ENCODE data around the gene GYG1. TPM values are rescaled to one million over a fixed set of nuclear protein-coding genes. Genes with fewer than 3 reads are reported as not detected.

Gene GYG1
- total and polyA plus RNA-seq, 4 donors: 9.2 to 16.7 (median 13.4) TPM

DNA sequence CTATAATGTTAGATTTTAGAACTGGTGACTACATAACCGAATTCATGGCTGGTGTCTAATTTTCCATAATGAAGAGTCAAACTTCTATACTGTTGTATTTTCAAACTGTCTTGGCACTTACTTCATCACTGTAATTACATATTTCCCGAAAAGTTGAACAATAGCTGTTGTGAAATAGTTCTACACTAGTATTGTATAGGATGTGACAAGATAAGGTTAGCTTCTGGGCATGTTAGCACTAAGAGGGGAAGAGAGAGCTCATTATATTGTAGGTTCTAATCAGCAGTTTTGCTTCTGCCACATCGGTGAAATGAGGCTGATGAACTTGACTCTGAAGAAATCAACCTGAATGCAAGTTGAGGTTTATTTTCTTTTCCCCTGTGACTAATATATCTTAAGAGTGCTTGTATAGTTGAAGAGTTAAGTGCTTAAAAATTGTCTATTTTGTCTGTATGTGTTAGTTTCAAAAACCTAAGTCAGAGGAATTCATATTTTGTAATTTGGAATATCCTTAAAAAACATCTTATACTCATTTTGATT is 8.9 kb downstream of the GYG1 start (continued):
- no peak for TF ChIP-seq JUND (IDR thresholded peaks at IDR 0.05)
- TF ChIP-seq HNF4G (IDR thresholded peaks at IDR 0.05): no peak

DNA sequence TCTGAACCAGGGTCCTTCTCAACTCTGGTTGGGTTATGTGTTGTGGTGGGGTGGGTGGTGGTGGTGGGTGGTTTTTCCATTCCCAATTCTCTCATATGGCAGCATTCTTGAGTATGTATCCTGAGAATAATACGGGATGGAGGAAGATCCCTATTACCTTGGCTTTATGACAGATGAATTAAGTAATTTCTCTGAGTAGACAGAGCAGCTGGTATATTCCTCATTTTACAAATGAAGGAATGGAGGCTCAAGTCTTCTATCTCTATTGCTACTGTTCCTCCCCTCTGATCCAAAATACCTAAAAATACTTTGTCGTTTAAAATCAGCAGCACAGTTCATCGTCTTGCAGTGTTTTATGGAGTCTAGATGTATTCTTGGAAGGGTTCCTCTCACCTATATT is 10.4 kb downstream of the GYG1 start:
- no peak for DNase-seq (ENCODE audit: low spot score)
- TF ChIP-seq, protein P1, sequence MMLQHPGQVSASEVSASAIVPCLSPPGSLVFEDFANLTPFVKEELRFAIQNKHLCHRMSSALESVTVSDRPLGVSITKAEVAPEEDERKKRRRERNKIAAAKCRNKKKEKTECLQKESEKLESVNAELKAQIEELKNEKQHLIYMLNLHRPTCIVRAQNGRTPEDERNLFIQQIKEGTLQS (IDR thresholded peaks at IDR 0.05): no peak
- TF ChIP-seq RAD21 (IDR thresholded peaks at IDR 0.05) (no peak), ZBTB33 (IDR thresholded peaks at IDR 0.05) (no peak), HNF4G (IDR thresholded peaks at IDR 0.05) (no peak), FOXA1 (IDR thresholded peaks at IDR 0.05) (no peak), HNF4A (conservative IDR thresholded peaks at IDR 0.05) (no peak), NR2F2 (IDR thresholded peaks at IDR 0.05) (no peak), EGR1 (IDR thresholded peaks at IDR 0.05; ENCODE audit: low read depth in 2 of 2) (no peak), GABPA (IDR thresholded peaks at IDR 0.05 in 1 of 2, conservative IDR thresholded peaks at IDR 0.05 in 1 of 2) (no peak), YY1 (IDR thresholded peaks at IDR 0.05) (no peak), RXRA (IDR thresholded peaks at IDR 0.05) (no peak), SP1 (IDR thresholded peaks at IDR 0.05) (no peak), TAF1 (conservative IDR thresholded peaks at IDR 0.05) (no peak)
- TF ChIP-seq, protein P2, sequence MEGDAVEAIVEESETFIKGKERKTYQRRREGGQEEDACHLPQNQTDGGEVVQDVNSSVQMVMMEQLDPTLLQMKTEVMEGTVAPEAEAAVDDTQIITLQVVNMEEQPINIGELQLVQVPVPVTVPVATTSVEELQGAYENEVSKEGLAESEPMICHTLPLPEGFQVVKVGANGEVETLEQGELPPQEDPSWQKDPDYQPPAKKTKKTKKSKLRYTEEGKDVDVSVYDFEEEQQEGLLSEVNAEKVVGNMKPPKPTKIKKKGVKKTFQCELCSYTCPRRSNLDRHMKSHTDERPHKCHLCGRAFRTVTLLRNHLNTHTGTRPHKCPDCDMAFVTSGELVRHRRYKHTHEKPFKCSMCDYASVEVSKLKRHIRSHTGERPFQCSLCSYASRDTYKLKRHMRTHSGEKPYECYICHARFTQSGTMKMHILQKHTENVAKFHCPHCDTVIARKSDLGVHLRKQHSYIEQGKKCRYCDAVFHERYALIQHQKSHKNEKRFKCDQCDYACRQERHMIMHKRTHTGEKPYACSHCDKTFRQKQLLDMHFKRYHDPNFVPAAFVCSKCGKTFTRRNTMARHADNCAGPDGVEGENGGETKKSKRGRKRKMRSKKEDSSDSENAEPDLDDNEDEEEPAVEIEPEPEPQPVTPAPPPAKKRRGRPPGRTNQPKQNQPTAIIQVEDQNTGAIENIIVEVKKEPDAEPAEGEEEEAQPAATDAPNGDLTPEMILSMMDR (IDR thresholded peaks at IDR 0.05; ENCODE audit: low read depth, low read length, missing input control): no peak
- H3K4me1 ChIP-seq (ENCODE audit: control insufficient read depth in 4 of 4, insufficient read depth in 4 of 4, low read length in 3 of 4): peaks cover 0 to 7% (median 1%) of the 10 kb centered on the region in 4 donors
- H3K36me3 ChIP-seq (ENCODE audit: control insufficient read depth in 4 of 4, insufficient read depth in 3 of 4, low read depth in 1 of 4, low read length in 3 of 4): peaks cover 5 to 15% (median 9%) of the 10 kb centered on the region in 4 donors
- no peak overlapping the region for H3K9ac ChIP-seq (ENCODE audit: low read depth in 1 of 2, low read length in 2 of 2)
- WGBS: 96% methylated on average over 3 of the region's 3 CpGs
- no peaks in the 10 kb centered on the region for H3K9me3 ChIP-seq (ENCODE audit: control insufficient read depth in 4 of 4, low read length in 3 of 4)
- no peak overlapping the region for H3K27ac ChIP-seq (ENCODE audit: low read depth in 1 of 2, low read length in 2 of 2)
- no peak overlapping the region for H3K4me3 ChIP-seq (ENCODE audit: low read depth in 1 of 3, low read length in 3 of 3)
- H3K27me3 ChIP-seq (ENCODE audit: control insufficient read depth in 4 of 4, insufficient read depth in 4 of 4, low read length in 3 of 4): no peaks in the 10 kb centered on the region

- H3K4me3 ChIP-seq (ENCODE audit: low read depth in 1 of 3, low read length in 3 of 3): no peak overlapping the region
- peaks cover 4 to 8% (median 8%) of the 10 kb centered on the region in 4 donors for H3K36me3 ChIP-seq (ENCODE audit: control insufficient read depth in 4 of 4, insufficient read depth in 3 of 4, low read depth in 1 of 4, low read length in 3 of 4)
- peaks cover 0 to 7% (median 1%) of the 10 kb centered on the region in 4 donors for H3K4me1 ChIP-seq (ENCODE audit: control insufficient read depth in 4 of 4, insufficient read depth in 4 of 4, low read length in 3 of 4)
- no peak for DNase-seq (ENCODE audit: low spot score)
- H3K9me3 ChIP-seq (ENCODE audit: control insufficient read depth in 4 of 4, low read length in 3 of 4): no peaks in the 10 kb centered on the region
- H3K9ac ChIP-seq (ENCODE audit: low read depth in 1 of 2, low read length in 2 of 2): no peak overlapping the region
- TF ChIP-seq FOXA1 (IDR thresholded peaks at IDR 0.05) (no peak), SP1 (IDR thresholded peaks at IDR 0.05) (no peak), EGR1 (IDR thresholded peaks at IDR 0.05; ENCODE audit: low read depth in 2 of 2) (no peak), HNF4A (conservative IDR thresholded peaks at IDR 0.05) (no peak)
- TF ChIP-seq, protein P3, sequence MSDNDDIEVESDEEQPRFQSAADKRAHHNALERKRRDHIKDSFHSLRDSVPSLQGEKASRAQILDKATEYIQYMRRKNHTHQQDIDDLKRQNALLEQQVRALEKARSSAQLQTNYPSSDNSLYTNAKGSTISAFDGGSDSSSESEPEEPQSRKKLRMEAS (IDR thresholded peaks at IDR 0.05): no peak
- TF ChIP-seq, protein P2 (IDR thresholded peaks at IDR 0.05; ENCODE audit: low read depth, low read length, missing input control): no peak
- WGBS: 90% methylated on average over 6 of the region's 6 CpGs
- no peaks in the 10 kb centered on the region for H3K27me3 ChIP-seq (ENCODE audit: control insufficient read depth in 4 of 4, insufficient read depth in 4 of 4, low read length in 3 of 4)
- H3K27ac ChIP-seq (ENCODE audit: low read depth in 1 of 2, low read length in 2 of 2): no peak overlapping the region
Measured at GRCh38 chr3:149003653-149004305, 12.4 kb downstream of the GYG1 start.

All from liver (tissue), 9 donors.